Uterine smooth muscle cell (primary cell): Measurements from ENCODE around the gene CHRD. TPM values are rescaled to one million over a fixed set of nuclear protein-coding genes. Genes with fewer than 3 reads are reported as not detected.

Experiments used
- total RNA-seq: library from RNA; depleted of rRNA; stranded (reverse); fragments of >200 nt; gene quantifications from 2 replicates; pipeline ENCODE4 v1.2.3, GENCODE V29; 2014

The CHRD gene
- total RNA-seq = 7.4 and 9.3 TPM in 2 replicates

GRCh38 chr3:184379358-184380184, at the start of gene CHRD:
CHRD (plus strand) TSS chr3:184380054; CDS start chr3:184380319, 265 bp downstream.

GRCh38 chr3:184337399-184337714, 42.5 kb upstream of the CHRD start, which contains the start of gene FAM131A:
FAM131A (plus strand) TSS chr3:184337600; CDS start chr3:184337631, 31 bp downstream.

GRCh38 chr3:184361532-184361931, 18.3 kb upstream of the CHRD start, which contains the start of the genes CLCN2 and POLR2H:
CLCN2 (minus strand) TSS chr3:184361605; CDS start chr3:184361479, 126 bp downstream.
POLR2H (plus strand) TSS chr3:184361710; CDS start chr3:184363493, 1,783 bp downstream.

GRCh38 chr3:184377882-184378445, 1.9 kb upstream of the CHRD start, which contains the start of gene THPO:
THPO (minus strand) TSS chr3:184378207; CDS start chr3:184376259, 1,948 bp downstream.

Other genes starting within 250 kb of the CHRD start
- gene EIF2B5, start 244.7 kb upstream of the CHRD start, total RNA-seq = 37.4 and 57.3 TPM in 2 replicates
- gene DVL3, start 224.7 kb upstream of the CHRD start, total RNA-seq = 30.9 and 38.6 TPM in 2 replicates
- 531 and 599 TPM in 2 replicates for gene AP2M1, start 205.2 kb upstream of the CHRD start, total RNA-seq
- 51.6 and 57.7 TPM in 2 replicates for gene ABCF3, start 193.9 kb upstream of the CHRD start, total RNA-seq
- gene VWA5B2, start 150.5 kb upstream of the CHRD start, total RNA-seq = not detected in 2 replicates
- gene ALG3, start 131.1 kb upstream of the CHRD start, total RNA-seq = 31.5 and 33.0 TPM in 2 replicates
- 1.6 and 2.2 TPM in 2 replicates for gene EEF1AKMT4, start 130.4 kb upstream of the CHRD start, total RNA-seq
- gene CAMK2N2, start 118.5 kb upstream of the CHRD start, total RNA-seq = 0.25 and 0.33 TPM in 2 replicates
- under 0.01 TPM in 1 of 2 replicates, not detected in the other for gene ECE2, start 104.0 kb upstream of the CHRD start, total RNA-seq
- 711 and 1,487 TPM in 2 replicates for gene PSMD2, start 80.8 kb upstream of the CHRD start, total RNA-seq
- 282 and 359 TPM in 2 replicates for gene EIF4G1, start 65.4 kb upstream of the CHRD start, total RNA-seq
- gene FAM131A, start 42.5 kb upstream of the CHRD start, total RNA-seq = 29.7 and 42.6 TPM in 2 replicates
- gene CLCN2, start 18.4 kb upstream of the CHRD start, total RNA-seq = 2.7 and 4.1 TPM in 2 replicates
- gene POLR2H, start 18.3 kb upstream of the CHRD start, total RNA-seq = 108 and 155 TPM in 2 replicates
- gene THPO, start 1.8 kb upstream of the CHRD start, total RNA-seq = 0.25 and 0.66 TPM in 2 replicates
- 4.5 and 8.5 TPM in 2 replicates for gene EPHB3, start 181.7 kb downstream of the CHRD start, total RNA-seq